Medulla oblongata (tissue), 1 donor: Measurements from ENCODE around the gene MACROH2A2.
A peak's percentile ranks its signal among the peaks of the same experiment; 100 is the strongest.

Source experiments
- DNase-seq: peaks from one replicate; pipeline ENCODE4 v3.0.0-alpha.2; 2015; ENCODE audit errors: extremely low spot score

MACROH2A2 gene

DNA sequence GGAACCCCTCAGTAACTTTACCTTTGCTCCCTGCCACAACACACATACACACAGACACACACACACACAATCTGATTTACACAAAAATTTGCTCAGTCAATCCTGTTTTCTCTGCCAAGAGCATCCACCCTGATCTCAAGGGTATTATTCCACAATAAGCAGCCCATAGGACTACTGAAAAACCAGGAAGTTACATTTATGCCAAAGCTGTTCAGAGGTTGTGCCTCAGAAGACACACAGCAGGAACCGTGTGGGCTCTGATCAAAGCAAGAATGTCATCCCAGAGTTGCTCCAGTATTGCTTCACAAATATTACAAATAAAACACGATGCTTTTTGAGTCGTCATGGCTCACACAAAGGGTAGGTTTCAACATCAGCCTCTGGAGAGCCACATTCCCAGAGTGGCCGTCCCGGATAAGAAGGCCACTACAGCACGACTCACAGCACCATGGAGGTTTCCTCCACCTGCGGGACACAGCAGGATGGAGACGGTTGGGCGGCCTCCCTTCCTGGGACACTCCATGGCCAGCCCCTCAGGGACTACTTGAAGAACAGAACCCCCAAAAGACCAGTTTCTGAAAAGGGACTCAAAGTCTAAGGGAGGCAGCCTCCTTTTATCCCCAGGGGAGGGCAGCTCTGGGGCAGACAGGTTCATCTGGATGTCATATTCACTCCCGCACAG is 78.4 kb downstream of the MACROH2A2 start:
- DNase-seq: no peak

DNA sequence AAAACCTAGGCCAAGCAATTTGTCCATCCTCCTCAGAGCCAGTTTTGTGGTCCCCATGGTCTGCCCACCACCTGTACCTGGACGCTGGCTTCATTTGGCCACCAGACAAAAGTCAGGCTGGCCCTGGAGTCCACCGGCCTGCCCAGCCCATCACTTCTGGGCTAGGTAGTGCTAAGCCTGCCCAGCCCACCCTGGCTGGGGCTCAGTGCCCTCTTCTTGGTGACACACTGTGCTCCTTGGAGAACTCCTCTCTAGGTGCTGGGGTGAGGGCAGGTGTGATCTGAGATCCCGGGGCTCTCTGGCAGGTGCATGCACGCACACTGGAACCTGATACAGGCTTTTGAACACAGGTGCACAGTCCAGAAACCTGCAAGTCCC is 78.9 kb downstream of the MACROH2A2 start:
- no peak for DNase-seq

DNA sequence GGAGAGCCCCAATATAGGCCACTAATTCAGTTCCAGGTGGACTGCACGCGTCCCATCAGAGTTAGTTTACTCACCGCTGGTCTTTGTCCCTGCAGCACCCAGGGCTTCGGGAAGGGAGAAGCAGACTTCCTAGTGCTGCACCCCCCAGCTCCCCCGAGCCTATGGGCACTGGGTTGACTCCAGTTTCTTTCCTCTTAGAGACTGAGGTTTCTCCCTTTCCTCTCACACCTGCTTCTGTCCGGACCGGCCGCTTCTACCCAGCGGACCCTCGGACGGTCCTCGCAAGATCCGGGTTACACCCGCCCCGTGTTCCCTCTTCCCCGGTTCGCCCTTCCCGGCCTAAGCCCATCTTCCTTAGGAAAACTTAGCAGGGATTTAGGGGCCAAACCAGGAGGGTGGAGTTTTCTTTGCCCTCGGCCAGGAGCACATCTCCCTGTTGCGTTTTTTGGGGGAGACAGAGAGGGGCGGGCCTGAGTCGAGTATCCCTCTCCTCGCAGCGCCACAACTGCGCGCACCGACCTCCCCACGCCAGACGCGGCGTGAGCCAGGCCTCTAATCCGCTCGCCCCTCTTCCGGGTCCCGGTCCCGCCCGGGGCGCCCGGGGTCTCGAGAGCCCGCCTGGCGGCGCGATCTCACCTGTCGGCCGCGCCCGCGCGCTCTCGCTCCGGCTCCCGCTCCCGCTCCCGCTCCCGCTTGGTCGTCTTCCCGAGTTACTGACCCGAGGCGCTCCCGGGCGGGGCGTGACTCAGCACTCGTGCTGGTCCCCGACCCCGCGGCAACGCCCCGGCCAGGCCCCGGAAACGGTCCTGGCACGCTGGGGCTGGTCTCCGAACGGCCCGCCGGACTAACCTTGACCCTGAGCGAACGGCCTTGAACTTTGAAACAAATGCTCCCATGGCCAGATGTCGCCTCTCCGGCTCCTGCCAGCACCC is 79.7 kb downstream of the MACROH2A2 start, which contains the start of gene AIFM2:
Gene AIFM2, minus strand, starts transcription at position 728 of the 932 bp plus-strand sequence. CDS start 8,741 bp downstream, outside the sequence.
- DNase-seq: peak; percentile 37

DNA sequence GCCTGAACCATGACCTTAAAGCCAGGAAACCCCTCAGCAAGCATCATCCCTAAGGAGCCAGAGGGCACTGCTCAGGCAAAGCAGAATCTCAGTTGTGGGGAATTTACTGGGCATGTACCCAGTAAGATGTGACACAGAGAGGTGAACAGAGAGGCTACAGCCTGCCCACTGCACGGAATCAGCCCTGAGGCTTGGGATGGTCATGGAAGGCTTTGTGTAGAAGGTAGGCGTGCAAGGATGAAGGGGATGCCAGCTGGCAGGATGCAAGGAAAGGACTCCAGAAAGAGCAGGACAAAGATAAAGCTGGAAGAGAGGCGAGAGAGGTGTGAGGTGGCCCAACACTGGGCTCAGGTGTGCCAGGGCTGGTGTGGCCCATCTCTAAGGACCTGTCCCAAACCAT is 82.4 kb downstream of the MACROH2A2 start:
- no peak for DNase-seq

DNA sequence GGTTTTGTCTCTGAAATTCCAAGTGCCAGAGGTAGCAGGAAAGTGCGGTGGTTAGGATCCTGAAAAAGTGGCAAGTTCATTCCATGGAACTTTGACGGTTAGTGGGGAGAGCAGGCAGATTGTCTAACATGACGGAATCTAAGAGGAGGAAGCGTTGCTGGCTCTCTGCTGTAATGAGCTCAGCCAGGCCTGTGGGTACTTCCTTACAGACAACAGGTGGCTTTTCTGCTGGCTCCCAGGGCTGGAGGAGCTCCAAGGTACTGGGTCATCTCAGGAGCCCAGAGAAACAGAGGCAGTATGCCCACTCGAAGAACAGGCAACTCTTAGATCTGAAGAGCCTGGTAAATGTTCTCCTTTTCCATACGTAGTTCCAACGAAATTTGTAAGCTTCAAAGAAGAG is 83.0 kb downstream of the MACROH2A2 start:
- no peak for DNase-seq

DNA sequence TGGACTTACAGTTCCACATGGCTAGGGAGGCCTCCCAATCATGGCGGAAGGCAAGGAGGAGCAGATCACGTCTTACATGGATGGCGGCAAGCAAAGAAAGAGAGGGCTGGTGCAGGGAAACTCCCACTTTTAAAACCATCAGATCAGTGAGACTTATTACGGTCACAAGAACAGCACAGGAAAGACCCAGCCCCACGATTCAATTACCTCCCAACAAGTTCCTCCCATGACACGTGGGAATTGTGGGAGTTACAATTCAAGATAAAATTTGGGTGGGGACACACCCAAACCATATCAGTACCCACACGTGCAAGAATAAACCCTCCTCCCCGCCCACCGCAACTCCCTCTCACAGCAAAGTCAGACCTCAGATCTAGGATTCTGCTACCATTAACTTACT is 84.5 kb downstream of the MACROH2A2 start:
- DNase-seq: no peak

DNA sequence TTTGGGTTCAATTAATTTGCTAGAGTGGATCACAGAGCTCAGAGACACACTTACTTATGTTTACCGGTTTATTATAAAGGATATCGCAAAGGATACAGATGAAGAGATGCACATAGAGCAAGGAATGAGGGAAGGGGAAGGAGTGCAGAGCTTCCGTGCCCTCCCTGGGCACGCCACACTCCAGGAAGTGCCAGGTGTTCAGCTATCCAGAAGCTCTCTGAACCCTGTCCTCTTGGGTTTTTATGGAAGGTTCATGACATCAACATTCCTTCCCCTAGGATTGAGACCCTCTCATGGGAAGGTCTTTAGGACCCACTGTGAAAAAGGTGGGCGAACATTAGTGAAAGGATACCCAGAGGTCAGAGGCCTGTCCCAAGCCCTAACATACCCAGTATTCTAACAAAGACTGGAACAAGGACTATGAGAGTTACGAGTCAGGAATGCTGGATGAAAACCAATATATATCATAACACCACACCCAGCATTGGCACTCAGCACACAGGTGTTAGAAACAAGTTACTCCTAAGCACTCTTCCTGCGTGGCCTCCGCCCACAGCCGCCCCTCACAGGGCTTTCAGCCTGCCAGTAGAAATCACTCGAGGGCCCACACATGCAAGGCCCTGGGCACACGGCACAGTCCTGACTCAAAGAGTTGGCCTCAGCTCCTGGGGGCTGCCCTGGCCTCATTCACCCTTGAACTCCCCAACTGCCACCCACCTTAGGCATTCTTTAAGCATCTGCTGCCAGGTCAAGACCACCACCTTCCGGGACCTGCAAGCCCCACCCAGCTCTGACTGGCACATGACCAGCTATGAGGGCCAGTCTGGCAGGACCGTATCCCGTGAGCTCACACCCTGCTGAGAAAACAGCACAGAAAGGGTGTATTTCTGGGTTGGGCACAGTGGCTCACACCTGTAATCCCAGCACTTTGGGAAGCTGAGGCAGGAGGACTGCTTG is 85.6 kb downstream of the MACROH2A2 start:
- no peak for DNase-seq

DNA sequence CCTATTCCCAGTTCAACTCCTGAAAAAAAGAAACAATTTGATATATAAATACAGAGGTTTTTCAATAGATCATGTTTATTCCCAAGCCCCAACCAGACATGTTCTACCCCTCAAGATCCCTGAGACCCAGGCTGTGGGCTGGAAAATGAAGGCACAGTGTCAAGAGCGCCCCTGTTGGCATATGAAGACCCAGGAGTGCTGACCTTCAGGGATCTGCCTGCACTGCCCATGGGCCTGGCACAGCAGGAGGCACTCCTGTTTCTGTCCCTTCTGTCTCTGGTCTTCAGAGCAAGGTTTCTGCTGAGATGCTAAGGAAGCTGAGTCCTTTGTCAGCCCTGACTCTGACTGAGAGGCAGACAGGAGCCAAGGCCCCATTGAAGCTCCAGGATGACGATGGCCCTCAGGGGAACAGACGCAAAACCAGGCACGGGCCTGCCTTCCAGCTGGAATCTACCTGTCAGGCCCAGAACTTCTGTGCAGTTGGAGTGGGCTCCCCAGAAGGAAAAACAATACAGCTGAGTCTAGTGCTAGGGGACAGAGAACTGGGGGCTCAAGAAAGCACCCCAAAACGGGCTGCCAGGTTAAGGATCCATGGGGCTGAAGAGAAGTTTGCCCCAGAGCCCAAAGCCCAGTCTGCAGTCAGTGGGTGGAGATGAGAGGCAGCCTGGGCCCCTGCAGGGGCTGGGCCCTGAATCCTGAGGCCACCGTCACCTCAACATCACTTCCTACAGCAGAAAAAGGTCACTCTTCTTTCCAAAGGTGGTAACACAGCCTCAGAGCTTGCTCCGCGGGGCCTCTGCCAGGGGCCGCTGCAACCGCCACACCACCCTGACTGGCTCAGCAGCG is 86.7 kb downstream of the MACROH2A2 start:
- DNase-seq: no peak

DNA sequence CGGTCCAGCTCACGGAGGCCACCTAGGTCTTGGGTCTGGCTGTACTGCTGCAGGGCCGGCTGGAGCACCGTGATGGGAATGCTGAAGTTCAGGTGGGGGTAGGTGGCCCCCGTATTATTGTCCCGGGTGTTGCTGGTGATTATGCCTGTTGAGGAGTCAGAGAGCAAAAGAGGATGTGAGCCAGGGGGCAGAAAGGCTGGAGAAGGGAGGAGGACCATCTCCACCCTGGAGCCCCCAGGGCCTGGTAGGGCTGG is 87.3 kb downstream of the MACROH2A2 start:
- DNase-seq: no peak

DNA sequence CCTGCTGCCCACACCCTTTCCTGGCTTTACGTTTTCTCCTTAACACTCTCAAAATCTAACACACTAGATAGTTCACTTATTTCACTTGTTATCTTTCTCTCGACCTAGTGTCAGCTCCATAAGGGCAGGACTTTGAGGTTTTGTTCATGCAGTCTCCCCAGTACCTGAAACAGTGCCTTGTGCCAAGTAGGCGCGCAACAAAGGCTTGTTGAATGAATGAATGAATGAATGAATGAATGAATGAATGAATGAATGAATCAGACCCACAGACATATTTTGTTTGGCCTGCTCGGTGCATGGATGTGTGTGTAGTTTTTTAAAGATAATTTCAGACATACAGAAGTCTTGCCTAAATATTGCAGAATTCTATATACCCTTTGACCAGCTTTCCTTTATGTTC is 87.7 kb downstream of the MACROH2A2 start:
- no peak for DNase-seq

DNA sequence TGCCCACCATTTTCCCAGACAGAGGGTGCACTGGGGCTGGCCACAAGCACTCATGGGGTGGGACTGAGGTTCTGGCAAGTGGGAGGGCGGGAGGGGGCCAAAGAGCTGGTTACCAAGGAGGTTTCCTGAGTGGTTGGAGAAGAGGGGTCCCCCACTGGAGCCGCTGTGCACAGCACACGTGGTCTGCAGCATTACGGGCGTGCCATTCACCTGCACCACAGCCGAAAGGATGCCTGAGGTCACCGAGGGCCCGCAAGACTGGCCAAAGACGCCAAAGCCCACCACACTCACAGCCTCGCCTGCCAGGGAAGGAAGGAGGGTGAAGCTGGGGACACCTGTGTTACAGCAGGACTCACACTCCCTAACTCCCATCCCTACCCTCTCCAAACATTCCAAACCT is 89.9 kb downstream of the MACROH2A2 start:
- DNase-seq: no peak

DNA sequence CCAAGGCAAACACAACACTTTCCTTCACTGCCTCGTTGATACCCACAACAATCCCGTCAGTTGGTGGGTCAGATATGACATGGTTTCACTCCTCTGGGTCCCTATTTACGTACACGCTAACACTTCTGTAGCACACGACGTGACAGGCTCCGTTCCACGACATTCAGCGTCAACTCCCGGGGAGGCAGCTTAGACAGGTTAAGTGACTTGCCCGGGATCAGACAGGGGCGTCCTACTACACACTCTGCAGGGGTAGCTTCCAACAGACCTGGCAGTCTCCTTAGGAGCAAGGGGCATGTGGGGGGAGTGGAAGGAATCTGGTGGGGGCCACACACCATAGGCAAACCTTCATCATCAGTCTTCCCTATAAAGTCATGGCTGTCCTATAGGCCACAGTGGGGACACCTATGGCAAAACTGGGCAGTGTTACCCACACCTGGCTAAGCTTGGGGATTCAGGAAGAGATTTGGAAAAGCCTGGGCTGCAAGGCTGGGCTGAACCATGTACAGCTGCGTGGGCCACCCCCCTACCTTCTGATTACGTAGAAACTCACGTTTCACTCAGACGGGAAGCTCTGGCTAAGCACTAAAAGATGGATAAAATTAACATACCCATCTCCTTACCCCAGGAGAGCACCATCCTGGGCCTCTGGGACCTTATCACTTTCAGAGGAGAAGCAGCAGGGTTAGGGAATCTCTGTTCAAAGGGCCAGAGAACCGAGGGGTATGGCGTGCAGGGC is 91.9 kb downstream of the MACROH2A2 start:
- no peak for DNase-seq

DNA sequence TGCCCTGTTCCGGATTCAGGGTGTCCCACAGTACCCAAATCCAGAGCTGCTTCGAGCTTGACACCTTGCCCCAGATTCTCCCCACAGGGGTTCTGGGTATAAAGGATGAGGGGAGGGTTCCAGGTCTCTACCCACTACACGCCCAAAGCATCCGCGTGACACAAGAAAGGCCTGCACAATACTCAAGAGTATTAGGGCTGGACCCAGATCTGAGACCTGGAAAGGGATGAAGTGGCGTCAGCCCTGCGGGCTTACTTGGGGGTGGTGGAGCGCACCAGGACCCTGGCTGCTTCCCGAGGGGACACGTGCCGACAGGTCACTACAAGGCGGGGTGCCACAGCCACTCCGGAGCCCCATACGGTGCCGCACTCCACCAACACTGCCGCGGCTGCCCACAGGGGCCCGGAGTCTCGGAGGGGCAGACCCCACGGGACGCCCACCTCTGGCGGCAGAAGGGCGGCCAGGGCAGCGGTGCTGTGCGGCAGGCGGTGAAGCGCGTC is 92.6 kb downstream of the MACROH2A2 start:
- DNase-seq: no peak

DNA sequence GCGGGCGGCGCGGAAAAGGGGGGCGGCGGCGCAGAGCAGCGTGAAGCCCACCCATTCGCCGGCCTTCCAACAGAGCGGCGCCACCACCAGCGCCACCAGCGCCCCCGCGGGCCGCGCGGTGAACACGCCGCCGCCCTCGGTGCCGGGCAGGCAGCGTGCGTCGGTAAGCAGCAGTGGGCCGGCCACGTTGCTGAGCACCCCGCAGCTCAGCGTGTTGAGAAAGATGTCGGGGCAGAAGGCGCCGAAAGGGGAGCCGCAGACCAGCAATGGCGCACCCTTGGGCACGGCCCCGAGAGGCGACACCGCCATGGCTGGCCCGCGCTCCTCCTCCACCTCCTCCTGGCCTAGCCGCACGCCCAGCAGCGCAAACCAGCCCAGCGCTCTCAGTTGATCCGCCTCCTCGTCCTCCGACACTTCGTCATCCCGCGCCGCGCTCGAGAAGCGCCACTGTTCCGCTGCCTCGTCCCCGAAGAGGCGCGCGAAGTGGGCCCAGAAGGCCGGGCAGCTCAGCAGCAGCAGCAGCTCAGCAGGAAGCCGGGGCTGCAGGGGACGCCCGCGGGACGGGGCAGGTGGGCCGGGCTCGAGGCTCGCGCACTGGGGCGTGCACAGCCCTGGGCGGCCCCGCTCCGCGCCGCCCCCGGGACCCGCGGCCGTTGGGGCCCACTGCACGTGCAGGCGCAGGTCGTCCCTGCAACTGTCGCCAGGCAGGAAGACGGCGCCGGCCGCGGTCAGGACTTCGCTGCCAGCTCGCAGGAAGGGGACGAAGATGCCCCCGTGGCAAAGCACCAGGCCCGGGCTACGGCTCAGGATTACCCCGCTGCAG is 93.2 kb downstream of the MACROH2A2 start:
- DNase-seq: peak; percentile 60

DNA sequence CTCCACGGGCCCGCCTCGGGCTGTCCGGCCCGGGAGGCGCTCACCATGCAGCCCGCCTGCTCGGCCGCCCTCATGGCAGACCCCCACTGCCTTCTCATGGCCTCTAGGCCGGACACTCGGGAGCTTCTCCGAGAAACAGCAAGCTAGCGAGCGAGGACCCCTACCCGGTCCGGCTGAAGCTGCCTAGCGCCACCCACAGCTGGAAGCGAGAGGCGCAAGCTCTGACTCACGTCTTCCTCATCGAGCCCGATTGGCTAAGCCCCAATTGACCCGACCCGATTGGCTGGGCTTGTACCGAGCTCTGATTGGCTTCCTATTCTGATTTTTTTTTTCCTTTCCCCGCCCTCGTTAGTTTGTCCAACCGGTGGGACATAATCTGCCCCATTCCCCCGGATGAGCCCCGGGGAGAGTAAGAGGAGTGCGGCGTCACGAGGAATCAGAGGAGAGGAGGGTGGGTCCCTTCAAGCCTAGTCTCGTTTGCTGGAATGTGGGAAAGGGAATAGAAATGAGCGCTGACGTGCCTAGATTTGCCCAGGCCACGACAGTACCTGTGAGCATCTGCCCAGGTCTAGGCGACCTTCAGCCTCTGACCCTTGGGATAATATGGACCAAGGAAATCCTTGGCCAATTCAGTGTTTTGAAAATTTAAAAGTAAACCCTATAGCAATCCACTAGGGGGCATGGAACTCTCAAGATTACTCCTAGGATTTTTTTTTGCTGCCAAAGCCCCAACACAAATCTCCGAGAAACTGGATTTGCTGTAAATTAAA is 94.0 kb downstream of the MACROH2A2 start, which contains the start of gene TYSND1:
Gene TYSND1, minus strand, starts transcription at position 212 of the 770 bp plus-strand sequence. Its CDS starts 114 bp downstream, at position 98.
- DNase-seq: peak; percentile 99

DNA sequence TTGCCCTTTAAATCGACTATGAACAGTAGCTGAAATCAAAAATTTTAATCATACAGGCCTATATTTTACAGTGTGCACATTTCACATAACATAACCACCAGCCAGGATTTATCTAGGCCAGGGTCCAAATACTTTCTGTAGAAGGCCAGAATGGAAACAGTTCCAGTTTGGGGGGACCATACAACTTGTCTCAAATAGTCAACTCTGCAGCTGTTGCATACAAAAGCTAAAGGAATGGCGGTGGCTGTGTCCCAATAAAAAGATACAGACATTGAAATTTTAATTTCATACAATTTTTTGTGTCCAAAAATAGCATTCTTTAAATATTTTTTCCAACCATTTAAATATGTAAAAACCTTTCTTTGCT is 94.6 kb downstream of the MACROH2A2 start:
- DNase-seq: no peak

DNA sequence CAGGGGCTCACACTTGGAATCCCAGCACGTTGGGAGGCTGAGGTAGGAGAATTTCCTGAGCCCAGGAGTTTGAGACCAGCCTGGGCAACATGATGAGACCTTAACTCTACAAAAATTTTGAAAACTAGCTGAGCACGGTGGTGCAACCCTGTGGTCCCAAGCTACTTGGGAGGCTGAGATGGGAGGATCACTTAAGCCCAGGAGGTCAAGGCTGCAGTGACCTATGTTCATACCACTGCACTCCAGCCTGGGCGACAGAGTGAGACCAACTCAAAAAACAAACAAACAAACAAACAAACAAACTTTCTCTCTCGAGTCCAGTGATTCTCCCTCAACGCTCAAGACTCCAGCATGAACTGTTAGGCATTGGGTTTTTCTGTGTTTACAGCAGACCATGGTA is 95.9 kb downstream of the MACROH2A2 start:
- DNase-seq: no peak

DNA sequence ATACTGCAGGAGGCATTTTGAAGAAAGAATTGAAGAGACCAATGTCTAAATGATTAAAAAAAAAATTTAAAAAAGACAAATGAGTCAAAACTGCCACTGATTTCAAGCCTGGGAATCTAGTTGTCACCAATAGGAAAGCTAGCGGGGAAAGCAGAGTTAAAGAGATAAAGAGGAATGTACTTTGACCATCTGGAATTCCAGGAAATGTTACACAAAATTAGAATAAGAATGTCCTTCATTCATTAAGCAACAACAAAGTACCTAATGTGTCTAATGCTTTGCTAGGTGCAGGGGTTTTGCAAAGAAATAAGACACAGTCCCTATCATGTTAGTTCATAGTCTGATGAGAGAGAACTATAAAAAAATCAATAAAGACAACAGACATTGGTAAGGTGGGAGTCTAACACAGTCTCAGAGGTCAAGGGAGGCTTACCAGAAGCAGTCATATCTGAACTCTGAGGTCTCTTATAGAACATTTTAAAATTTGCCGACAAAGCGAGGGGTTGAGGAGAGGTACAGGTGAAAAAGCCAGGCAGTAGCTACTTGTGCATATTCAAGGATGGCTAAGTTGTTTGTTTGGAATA is 102.7 kb downstream of the MACROH2A2 start:
- no peak for DNase-seq
